Measurements from ENCODE around the gene ST7. TPM values are rescaled to one million over a fixed set of nuclear protein-coding genes. Genes with fewer than 3 reads are reported as not detected.
"Not testable (repeated sequence)": the region's sequence is repeated elsewhere in the genome, so short reads cannot be mapped to it uniquely, and the experiment has no call there.

The ST7 gene
- total and polyA plus RNA-seq, 2 of the 13 experiments (the other 11 are each of a cell fraction or from before 2014, with no cell fraction given), result 17.3 to 23.5 TPM

- TF ChIP-seq RXRB (CRISPR knock-in tag; IDR thresholded peaks at IDR 0.05; ENCODE audit: borderline replicate concordance), result 0 out of 2 replicates have a peak, but pooled peaks have one; percentile 33
- peak; percentile 90 for TF ChIP-seq SP5 (CRISPR knock-in tag; IDR thresholded peaks at IDR 0.05; ENCODE audit: borderline replicate concordance, low read depth)
- peak; percentile 50 for TF ChIP-seq RARA (CRISPR knock-in tag; IDR thresholded peaks at IDR 0.05)
- 0 out of 2 replicates have a peak, but pooled peaks have one; percentile 31 for TF ChIP-seq ZNF329 (CRISPR knock-in tag; IDR thresholded peaks at IDR 0.05; ENCODE audit: low read depth)
- no peak for TF ChIP-seq CSRNP1 (CRISPR knock-in tag; IDR thresholded peaks at IDR 0.05)
- TF ChIP-seq ZNF263 (CRISPR knock-in tag; IDR thresholded peaks at IDR 0.05), result peak; percentile 84
- TF ChIP-seq HMG20B (CRISPR knock-in tag; conservative IDR thresholded peaks at IDR 0.05), result no peak
Observed at GRCh38 chr7:116971869-116972268, 18.6 kb downstream of the ST7 start (continued).

GRCh38 chr7:116975024-116975423 lies 21.7 kb downstream of the ST7 start:
- CTCF ChIA-PET (ENCODE audit: low intra/inter-chr PET ratio, low total read pairs); FAIRE-seq; H2AFZ ChIP-seq (ENCODE audit: low read length): not testable (repeated sequence)

More at GRCh38 chr7:116975024-116975423, 21.7 kb downstream of the ST7 start:
- H3K9ac ChIP-seq (ENCODE audit: insufficient read depth, low read depth, low read length); H3K9me3 ChIP-seq (ENCODE audit: low read length); DNase-seq (ENCODE audit: low spot score); H4K20me1 ChIP-seq (ENCODE audit: insufficient read depth, low read length); H3K27me3 ChIP-seq (ENCODE audit: control insufficient read depth in 1 of 2, insufficient read depth in 2 of 2, low read length in 2 of 2); BruUV-seq (replicated peaks); in situ Hi-C loops (cut with HindIII; ENCODE audit: extremely low pct_ligation_motif_present, low pct_unique_long_range_greater_than_20kb); H3K4me2 ChIP-seq (ENCODE audit: low read depth, low read length); POLR2A ChIA-PET; ATAC-seq; H3K27ac ChIP-seq (ENCODE audit: extremely low read length, insufficient read depth, low read length); H3K4me3 ChIP-seq (replicated peaks in 1 of 3; ENCODE audit: insufficient read depth in 1 of 3, low read depth in 2 of 3, low read length in 3 of 3); H3K36me3 ChIP-seq (replicated peaks in 1 of 2; ENCODE audit: control insufficient read depth in 1 of 2, insufficient read depth in 2 of 2, low read length in 2 of 2); intact Hi-C loops (cut with micrococcal nuclease; ENCODE audit: unreplicated experiment): not testable (repeated sequence)
- Histone ChIP-seq H3K4me1 (ENCODE audit: insufficient read depth, low read length) (peaks cover 30% of the 10 kb centered on the region), H3K79me2 (ENCODE audit: insufficient read depth, low read length) (peaks cover 16% of the 10 kb centered on the region)
- WGBS (ENCODE audit: low lambda C conversion rate), result 91% methylated on average over 3 of the region's 3 CpGs
